ENCODE measurements around the gene CGNL1. TPM values are rescaled to one million over a fixed set of nuclear protein-coding genes. Genes with fewer than 3 reads are reported as not detected.

The CGNL1 gene
- total and polyA plus RNA-seq, 8 donors: 26.5 to 68.1 (median 34.5) TPM

- intact Hi-C loops (cut with DNase I): no loop called here
- no peak for TF ChIP-seq CTCF (IDR thresholded peaks at IDR 0.05)
- DNase-seq (no peak), ATAC-seq (no peak)
- peak overlapping the region in 1 of 2 donors; percentile 14 for H3K27ac ChIP-seq
- H3K4me3 ChIP-seq: no peak overlapping the region
- H3K36me3 ChIP-seq: no peaks in the 10 kb centered on the region
- peaks cover 0 to 17% of the 10 kb centered on the region in 2 donors for H3K9me3 ChIP-seq
- H3K27me3 ChIP-seq: peaks cover 0 to 14% of the 10 kb centered on the region in 2 donors
- peaks cover 5 to 11% of the 10 kb centered on the region in 2 donors for H3K4me1 ChIP-seq
Observed at GRCh38 chr15:57586661-57587424, 210.5 kb downstream of the CGNL1 start.

- intact Hi-C loops (cut with DNase I): no loop called here
- no peak for DNase-seq
- no peak for TF ChIP-seq CTCF (IDR thresholded peaks at IDR 0.05)
- no peaks in the 10 kb centered on the region for H3K36me3 ChIP-seq
- peaks cover 5 to 17% of the 10 kb centered on the region in 2 donors for H3K4me1 ChIP-seq
- no peak overlapping the region for H3K4me3 ChIP-seq
- peaks cover 0 to 24% of the 10 kb centered on the region in 2 donors for H3K27me3 ChIP-seq
- H3K9me3 ChIP-seq: no peaks in the 10 kb centered on the region
- peak; percentile 6 for ATAC-seq
- peak overlapping the region in 1 of 2 donors; percentile 5 for H3K27ac ChIP-seq
Observed at GRCh38 chr15:57589281-57589680, 213.0 kb downstream of the CGNL1 start.

GRCh38 chr15:57589754-57590153 is 213.4 kb downstream of the CGNL1 start:
- H3K4me1 ChIP-seq: peaks cover 5 to 17% of the 10 kb centered on the region in 2 donors
- ATAC-seq (no peak), DNase-seq (no peak)
- no peaks in the 10 kb centered on the region for H3K36me3 ChIP-seq
- peak overlapping the region in 1 of 2 donors; percentile 5 for H3K27ac ChIP-seq
- no peak overlapping the region for H3K4me3 ChIP-seq
- intact Hi-C loops (cut with DNase I): no loop called here
- no peaks in the 10 kb centered on the region for H3K9me3 ChIP-seq
- no peak for TF ChIP-seq CTCF (IDR thresholded peaks at IDR 0.05)
- H3K27me3 ChIP-seq: peaks cover 0 to 24% of the 10 kb centered on the region in 2 donors

GRCh38 chr15:57591237-57591821 is 215.0 kb downstream of the CGNL1 start:
- ATAC-seq: peak; percentile 11
- Histone ChIP-seq H3K4me3 (peak overlapping the region; percentile 36 to 57), H3K27ac (peak overlapping the region in 1 of 2 donors; percentile 73), H3K9me3 (no peaks in the 10 kb centered on the region), H3K4me1 (peaks cover 5 to 17% of the 10 kb centered on the region in 2 donors), H3K27me3 (peaks cover 0 to 24% of the 10 kb centered on the region in 2 donors), H3K36me3 (no peaks in the 10 kb centered on the region)
- intact Hi-C loops (cut with DNase I): no loop called here
- TF ChIP-seq CTCF (IDR thresholded peaks at IDR 0.05): no peak
- DNase-seq: no peak

GRCh38 chr15:57591822-57592367 is 215.6 kb downstream of the CGNL1 start, which contains the start of gene MYZAP:
MYZAP (plus strand) TSS chr15:57591904; CDS start chr15:57592035, 131 bp downstream.
- Histone ChIP-seq H3K4me1 (peaks cover 5 to 17% of the 10 kb centered on the region in 2 donors), H3K4me3 (peak within 1 kb of the TSS; percentile 36 to 57), H3K27ac (peak within 1 kb of the TSS; percentile 67 to 73), H3K9me3 (no peaks in the 10 kb centered on the region), H3K36me3 (no peaks in the 10 kb centered on the region), H3K27me3 (peaks cover 0 to 24% of the 10 kb centered on the region in 2 donors)
- ATAC-seq (peak; percentile 94), DNase-seq (peak in 3 of 4 donors; percentile 45 to 89 (median 53))
- TF ChIP-seq CTCF (IDR thresholded peaks at IDR 0.05): no peak
- intact Hi-C loops (cut with DNase I): no loop called here

Data from left lung (tissue), 10 donors.